Activated B cell treated with CpG ODN at 0.5 μM for 24 hours (primary cell): ENCODE data around the gene SLC34A2. TPM values are rescaled to one million over a fixed set of nuclear protein-coding genes. Genes with fewer than 3 reads are reported as not detected.

Source experiments
- ATAC-seq: fragments of 200-7000 bp; cut with Tn5 transposase; one replicate; pipeline ENCODE4 v1.10.0; 2021; ENCODE audit warnings: low read depth, mild to moderate bottlenecking, moderate library complexity
- CTCF ChIA-PET: fragments of 350-600 bp; sonication (Branson Sonifier 250); formaldehyde crosslinking; loops from one replicate; lab custom pipeline; 2021; ENCODE audit warnings: antibody characterized with exemption; lab: Charles Lee
- POLR2A ChIA-PET: fragments of 350-600 bp; sonication (Branson Sonifier 250); formaldehyde crosslinking; loops from one replicate; lab custom pipeline; 2021; ENCODE audit warnings: antibody characterized with exemption; lab: Charles Lee
- DNase-seq: peaks from one replicate; pipeline ENCODE4 v3.0.0; 2022
- H3K27ac Mint-ChIP-seq: one replicate; pipeline ENCODE4 v1.8.0; 2020; ENCODE audit warnings: mixed read lengths
- H3K27me3 Mint-ChIP-seq: one replicate; pipeline ENCODE4 v1.8.0; 2021; ENCODE audit warnings: mixed read lengths
- H3K36me3 Mint-ChIP-seq: one replicate; pipeline ENCODE4 v1.8.0; 2021; ENCODE audit warnings: low read depth, mixed read lengths
- H3K4me1 Mint-ChIP-seq: one replicate; pipeline ENCODE4 v1.8.0; 2021; ENCODE audit warnings: mixed read lengths
- H3K4me3 Mint-ChIP-seq: one replicate; pipeline ENCODE4 v1.8.0; 2020; ENCODE audit warnings: mild to moderate bottlenecking, mixed read lengths
- H3K9me3 Mint-ChIP-seq: one replicate; pipeline ENCODE4 v1.8.0; 2020; ENCODE audit warnings: mixed read lengths
- CTCF ChIP-seq: fragments of 200-600 bp; IDR thresholded peaks from one replicate; pipeline ENCODE4 v1.8.0; 2022; ENCODE audit warnings: antibody characterized with exemption, mild to moderate bottlenecking
- intact Hi-C: fragments of 100-400 bp; cut with micrococcal nuclease; formaldehyde crosslinking; loops from one replicate; pipeline ENCODE4 v1.15.1; 2024
- total RNA-seq: library from RNA; stranded (reverse); gene quantifications from 2 replicates; pipeline ENCODE4 v1.2.3, GENCODE V29; 2022

The SLC34A2 gene
- total RNA-seq, 1 donor from 2014 or later, result not detected

DNA sequence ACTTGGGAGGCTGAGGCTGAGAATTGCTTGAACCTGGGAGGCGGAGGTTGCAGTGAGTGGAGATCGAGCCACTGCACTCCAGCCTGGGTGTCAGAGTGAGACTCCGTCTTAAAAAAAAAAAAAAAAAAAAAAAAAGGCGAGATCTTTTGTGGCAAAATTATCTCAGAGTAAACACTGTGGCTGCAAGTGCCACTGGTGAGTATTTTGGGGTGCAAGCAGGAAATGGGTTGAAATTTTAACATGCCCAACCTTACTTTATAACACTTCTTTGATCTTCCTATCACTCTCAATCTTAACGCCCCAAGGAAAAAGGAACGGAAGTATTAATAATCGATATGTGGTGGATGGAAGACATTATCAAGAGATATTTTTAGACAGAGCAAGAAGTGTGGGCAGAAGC is 32.1 kb downstream of the SLC34A2 start:
- Mint-ChIP-seq H3K4me1 (no peaks in the 10 kb centered on the region), H3K36me3 (peaks cover 2% of the 10 kb centered on the region), H3K9me3 (peaks cover 4% of the 10 kb centered on the region), H3K27me3 (no peaks in the 10 kb centered on the region), H3K4me3 (no peak overlapping the region), H3K27ac (no peak overlapping the region)
- intact Hi-C loops, result no loop called here
- POLR2A ChIA-PET, result no interaction called here
- no peak for TF ChIP-seq CTCF
- ATAC-seq (no peak), DNase-seq (no peak)
- CTCF ChIA-PET, result no interaction called here

DNA sequence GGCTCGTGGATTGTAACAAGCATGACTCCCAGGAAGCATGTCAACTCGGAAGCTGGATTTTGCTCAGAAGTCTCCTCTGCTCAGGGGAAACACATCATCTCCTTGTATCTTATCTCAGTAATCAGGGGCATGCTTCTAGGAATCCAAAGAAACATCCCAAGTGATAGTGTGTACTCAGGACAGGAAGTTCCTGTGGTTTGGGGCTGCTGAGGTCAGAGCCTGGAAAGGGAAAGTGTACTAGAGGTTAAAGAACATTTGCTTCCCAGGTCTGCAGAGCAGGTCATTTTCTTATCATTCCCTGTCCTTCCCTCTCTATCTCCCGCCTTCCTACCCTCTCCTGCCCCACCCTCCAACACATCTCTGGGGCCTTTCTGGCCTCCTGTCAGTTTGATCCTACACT is 38.8 kb downstream of the SLC34A2 start:
- ATAC-seq, result no peak
- no peak for DNase-seq
- CTCF ChIA-PET, result no interaction called here
- intact Hi-C loops, result no loop called here
- Mint-ChIP-seq H3K27ac (no peak overlapping the region), H3K36me3 (peaks cover 2% of the 10 kb centered on the region), H3K9me3 (peaks cover 4% of the 10 kb centered on the region), H3K4me3 (no peak overlapping the region), H3K4me1 (no peaks in the 10 kb centered on the region), H3K27me3 (no peaks in the 10 kb centered on the region)
- POLR2A ChIA-PET, result no interaction called here
- no peak for TF ChIP-seq CTCF

- CTCF ChIA-PET, result no interaction called here
- H3K9me3 Mint-ChIP-seq, result peaks cover 4% of the 10 kb centered on the region
- TF ChIP-seq CTCF, result no peak
- no peak overlapping the region for H3K27ac Mint-ChIP-seq
- DNase-seq (no peak), ATAC-seq (no peak)
- intact Hi-C loops, result no loop called here
- H3K36me3 Mint-ChIP-seq, result peaks cover 2% of the 10 kb centered on the region
- H3K27me3 Mint-ChIP-seq, result no peaks in the 10 kb centered on the region
- no peaks in the 10 kb centered on the region for H3K4me1 Mint-ChIP-seq
- H3K4me3 Mint-ChIP-seq, result no peak overlapping the region
- POLR2A ChIA-PET, result no interaction called here
Observed at GRCh38 chr4:25696409-25696808, 40.8 kb downstream of the SLC34A2 start.

DNA sequence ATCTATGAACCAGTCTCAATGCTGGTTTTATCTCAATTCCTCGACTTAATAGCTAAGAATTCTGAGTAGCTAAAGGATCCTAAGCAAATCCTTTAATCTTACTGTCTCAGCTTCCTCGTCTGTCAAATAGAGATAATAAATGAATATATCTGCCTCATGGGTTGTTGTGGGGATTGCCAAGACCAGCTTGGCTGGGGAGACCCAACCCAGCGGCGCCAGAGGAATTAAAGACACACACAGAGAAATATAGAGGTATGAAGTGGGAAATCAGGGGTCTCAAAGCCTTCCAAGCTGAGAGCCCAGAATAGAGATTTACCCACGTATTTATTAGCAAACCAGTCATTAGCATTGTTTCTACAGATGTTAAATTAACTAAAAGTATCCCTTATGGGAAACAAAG is 41.9 kb downstream of the SLC34A2 start:
- ATAC-seq (no peak), DNase-seq (no peak)
- TF ChIP-seq CTCF, result no peak
- H3K36me3 Mint-ChIP-seq, result no peaks in the 10 kb centered on the region
- POLR2A ChIA-PET, result no interaction called here
- H3K4me3 Mint-ChIP-seq, result no peak overlapping the region
- H3K27ac Mint-ChIP-seq, result no peak overlapping the region
- intact Hi-C loops, result no loop called here
- H3K4me1 Mint-ChIP-seq, result no peaks in the 10 kb centered on the region
- no peaks in the 10 kb centered on the region for H3K27me3 Mint-ChIP-seq
- H3K9me3 Mint-ChIP-seq, result no peaks in the 10 kb centered on the region
- CTCF ChIA-PET, result no interaction called here

DNA sequence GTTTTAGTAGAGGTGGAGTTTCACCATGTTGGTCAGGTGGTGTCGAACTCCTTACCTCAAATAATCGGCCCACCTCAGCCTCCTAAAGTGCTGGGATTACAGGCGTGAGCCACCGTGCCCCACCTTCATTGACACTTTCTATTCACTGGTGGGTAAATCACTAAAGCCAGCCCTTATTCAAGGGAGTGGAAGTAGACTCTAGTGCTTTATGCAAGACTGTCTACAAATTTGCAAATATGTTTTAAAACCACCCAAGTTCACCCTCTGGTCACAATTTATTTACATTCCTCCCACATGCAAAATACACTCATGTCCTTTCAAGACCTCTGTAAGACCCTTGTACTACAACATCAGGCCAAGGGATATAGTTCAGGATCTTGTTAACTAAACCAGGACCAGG is 45.0 kb downstream of the SLC34A2 start:
- DNase-seq (no peak), ATAC-seq (no peak)
- intact Hi-C loops, result no loop called here
- ChIA-PET POLR2A (no interaction called here), CTCF (no interaction called here)
- H3K4me3 Mint-ChIP-seq, result no peak overlapping the region
- H3K27ac Mint-ChIP-seq, result no peak overlapping the region
- H3K9me3 Mint-ChIP-seq, result no peaks in the 10 kb centered on the region
- H3K4me1 Mint-ChIP-seq, result no peaks in the 10 kb centered on the region
- no peak for TF ChIP-seq CTCF
- H3K27me3 Mint-ChIP-seq, result no peaks in the 10 kb centered on the region
- H3K36me3 Mint-ChIP-seq, result no peaks in the 10 kb centered on the region
